HG03025 (cell line): ENCODE measurements around the gene GPC3.
A peak's percentile ranks its signal among the peaks of the same experiment; 100 is the strongest.

Experiments used
- ATAC-seq: cut with Tn5 transposase; IDR thresholded peaks from one replicate; pipeline ENCODE4 v1.9.1; 2021; ENCODE audit warnings: mild to moderate bottlenecking, moderate library complexity; ENCODE audit not compliant: unreplicated experiment, low FRiP score

Gene GPC3

DNA sequence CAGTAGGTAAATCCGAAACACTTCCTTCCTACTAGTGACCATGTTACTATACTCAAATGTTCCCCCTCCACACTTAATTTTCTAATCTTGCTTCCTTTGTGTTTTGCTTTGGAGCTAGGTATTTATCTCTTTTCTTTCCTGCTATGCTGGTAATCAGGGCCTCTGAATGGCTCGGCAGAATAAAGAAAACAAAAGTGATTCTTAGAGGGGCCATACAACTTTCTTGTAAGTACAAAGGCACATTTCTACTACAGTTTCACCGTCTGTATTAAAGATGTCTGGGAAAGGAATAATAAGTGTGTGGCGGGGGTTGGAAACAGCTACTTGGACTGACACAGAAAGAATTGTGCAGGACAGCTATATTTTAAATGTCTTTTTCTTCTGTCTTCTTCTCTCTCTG lies 50.3 kb downstream of the GPC3 start:
- ATAC-seq: no peak

- ATAC-seq: no peak
These were observed 52.1 kb downstream of the GPC3 start for GRCh38 chrX:133933316-133933715.

GRCh38 chrX:133929836-133930464 lies 55.4 kb downstream of the GPC3 start:
- ATAC-seq: no peak

GRCh38 chrX:133928365-133928764 lies 57.0 kb downstream of the GPC3 start:
- no peak for ATAC-seq

DNA sequence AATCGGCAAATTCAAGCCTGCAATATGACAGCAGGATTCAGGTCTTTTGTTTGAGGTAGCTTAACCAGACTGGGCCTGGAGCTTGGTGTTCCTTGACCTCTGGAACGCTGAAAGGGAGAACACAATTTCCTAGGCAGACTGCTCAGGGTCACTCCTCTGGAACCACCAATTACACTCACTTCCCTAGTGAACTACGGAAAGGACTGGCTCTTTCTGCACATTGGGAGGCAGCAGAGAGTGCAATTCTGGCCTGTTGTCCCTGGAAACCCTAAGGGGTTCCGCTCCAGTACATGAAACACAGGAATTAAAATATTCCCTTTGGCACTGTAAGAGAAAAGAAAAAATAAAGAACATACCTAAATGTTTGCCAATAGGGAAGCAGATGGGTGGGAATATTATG lies 58.6 kb downstream of the GPC3 start:
- ATAC-seq: no peak

- ATAC-seq: no peak
These were observed 59.3 kb downstream of the GPC3 start for GRCh38 chrX:133926099-133926498.

DNA sequence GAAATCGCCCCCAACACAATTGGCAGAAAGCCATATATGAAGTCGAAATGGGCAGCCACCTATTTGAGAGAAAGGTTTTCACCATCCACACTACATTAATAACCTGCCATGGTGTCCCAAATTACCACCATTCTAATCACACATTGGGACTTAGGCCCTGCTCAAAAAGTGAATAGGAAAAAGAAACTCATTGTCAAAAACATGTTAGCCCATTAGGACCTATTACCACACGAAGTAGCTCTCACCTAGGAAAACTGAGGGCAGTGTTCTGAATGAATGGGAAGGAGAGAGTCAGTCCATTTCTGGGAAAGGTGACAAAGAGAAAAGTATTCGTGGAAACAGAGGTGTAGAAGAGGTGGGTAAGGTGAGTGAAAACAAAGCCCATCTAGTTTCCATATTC lies 60.8 kb downstream of the GPC3 start:
- ATAC-seq: no peak

DNA sequence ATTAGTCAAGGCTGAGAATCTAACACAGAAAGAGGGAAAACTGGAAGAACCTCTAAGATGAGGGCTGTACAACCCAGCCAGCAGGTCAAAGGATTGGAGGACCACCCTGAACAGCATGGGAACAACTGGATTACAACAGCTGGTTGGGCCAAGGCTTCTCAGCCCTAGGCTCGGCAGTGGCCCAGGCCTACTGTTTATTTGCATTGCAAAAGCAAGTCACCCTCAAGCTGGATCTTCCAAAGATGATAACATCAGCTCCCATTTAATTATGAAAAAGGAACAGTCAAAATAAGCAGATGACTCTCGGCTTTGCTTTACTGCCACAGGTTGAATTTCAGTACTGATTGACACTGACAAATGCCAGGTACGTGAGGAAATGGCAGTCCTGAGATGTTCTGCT lies 61.8 kb downstream of the GPC3 start:
- no peak for ATAC-seq

GRCh38 chrX:133923113-133923512 lies 62.3 kb downstream of the GPC3 start:
- ATAC-seq: no peak

DNA sequence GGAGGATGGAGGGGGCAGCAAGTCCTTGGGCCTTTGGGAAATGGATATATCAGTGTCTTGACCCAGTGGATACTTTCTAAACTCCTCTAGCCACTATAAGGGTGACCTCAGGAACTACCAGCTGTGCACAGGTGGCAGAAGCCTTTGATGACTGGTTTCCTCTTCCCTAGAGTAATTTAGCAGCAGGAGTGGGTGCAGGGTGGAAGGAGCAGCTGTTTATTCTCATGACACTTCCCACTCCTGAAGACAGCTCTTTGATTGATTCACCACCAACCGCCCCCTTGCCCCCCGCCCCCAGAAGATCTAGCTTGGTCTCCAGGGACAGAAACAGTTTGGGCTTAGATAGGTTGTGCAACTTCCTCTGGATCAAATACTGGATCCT lies 63.0 kb downstream of the GPC3 start:
- ATAC-seq: no peak

GRCh38 chrX:133921764-133922389 lies 63.5 kb downstream of the GPC3 start:
- peak; percentile 72 for ATAC-seq

GRCh38 chrX:133921086-133921485 lies 64.3 kb downstream of the GPC3 start:
- ATAC-seq: no peak

DNA sequence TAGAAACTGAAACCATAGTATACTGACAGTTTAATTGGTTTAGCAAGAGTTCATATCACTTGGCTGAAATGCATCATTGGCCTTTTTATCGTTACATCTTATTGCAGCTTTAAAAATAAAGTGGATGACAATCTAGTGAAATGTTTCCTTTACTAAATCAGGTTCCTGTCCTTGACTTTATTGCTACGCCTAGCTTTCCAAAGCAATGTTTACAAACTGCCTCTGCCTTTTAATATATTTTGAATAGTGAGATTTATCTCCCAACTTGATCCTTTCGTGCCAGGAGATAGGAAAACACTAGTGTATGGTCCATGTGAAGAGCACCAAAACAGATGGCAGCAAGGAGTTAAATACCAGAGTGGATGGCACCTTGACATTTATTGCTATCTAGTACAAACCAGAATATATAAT lies 67.0 kb downstream of the GPC3 start:
- ATAC-seq: no peak

DNA sequence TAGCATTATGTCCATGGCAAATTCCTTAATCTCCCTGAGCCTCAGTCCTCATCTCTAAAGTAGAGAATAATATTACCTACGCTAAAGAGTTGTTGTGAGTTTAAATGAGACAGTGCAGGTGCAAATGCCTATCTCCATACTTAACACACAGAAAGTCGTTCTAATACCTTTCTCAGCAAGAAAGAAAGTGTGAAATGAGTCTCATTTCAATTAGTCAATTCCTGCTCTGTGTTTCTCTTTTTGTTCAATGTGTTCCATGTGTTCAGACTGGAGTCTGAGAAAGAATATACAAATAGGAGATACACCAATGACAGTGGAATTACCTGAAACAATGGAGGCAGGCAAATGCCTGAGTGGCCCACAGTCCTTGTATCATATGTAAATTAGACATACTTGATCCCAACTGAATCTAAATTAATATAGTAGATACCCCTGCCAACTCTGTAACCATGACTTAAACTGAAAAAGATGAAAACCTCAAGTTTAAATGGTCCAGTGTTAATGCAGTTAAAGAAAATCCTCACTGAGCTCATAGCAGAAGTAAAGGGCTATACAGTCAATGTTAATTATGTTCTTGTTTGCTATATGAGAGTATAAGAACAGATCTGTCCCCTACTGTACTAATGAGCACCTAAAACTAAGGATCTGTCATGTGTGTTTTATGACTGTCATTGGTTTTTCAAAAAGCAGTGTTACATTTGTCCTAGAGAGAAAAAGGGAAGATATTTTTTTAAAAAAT lies 68.2 kb downstream of the GPC3 start:
- no peak for ATAC-seq

GRCh38 chrX:133913658-133914388 lies 71.6 kb downstream of the GPC3 start:
- ATAC-seq: no peak

GRCh38 chrX:133913009-133913408 lies 72.4 kb downstream of the GPC3 start:
- ATAC-seq: no peak

GRCh38 chrX:133911825-133912495 lies 73.4 kb downstream of the GPC3 start:
- ATAC-seq: no peak

DNA sequence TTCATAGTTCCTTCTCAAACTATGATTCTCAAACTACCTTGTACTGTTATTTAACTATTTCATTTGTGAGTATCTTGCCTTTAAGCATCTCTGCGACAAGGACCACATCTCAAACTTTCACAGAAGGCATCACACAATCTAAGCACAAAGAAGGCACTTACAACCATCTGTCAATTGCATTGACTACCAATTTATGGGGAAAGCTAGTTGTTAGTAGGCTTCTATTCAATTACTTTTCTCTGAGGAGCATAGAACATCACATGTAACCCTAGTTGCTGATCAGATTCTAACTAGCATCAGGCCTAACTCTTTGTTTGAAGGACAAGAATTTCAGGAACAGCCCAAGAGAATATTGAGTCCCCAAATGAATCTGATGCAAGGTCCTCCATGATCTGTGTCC lies 74.9 kb downstream of the GPC3 start:
- ATAC-seq: no peak

GRCh38 chrX:133909888-133910287 lies 75.5 kb downstream of the GPC3 start:
- ATAC-seq: no peak

GRCh38 chrX:133908223-133908955 lies 77.0 kb downstream of the GPC3 start:
- ATAC-seq: no peak
